WTC11 (cell line): ENCODE data around the gene WDR1. TPM values are rescaled to one million over a fixed set of nuclear protein-coding genes. Genes with fewer than 3 reads are reported as not detected.

Source experiments
- ATAC-seq: fragments of 200-7000 bp; cut with Tn5 transposase; 2 replicates; pipeline ENCODE4 v1.10.0; 2021; ENCODE audit warnings: mild to moderate bottlenecking, moderate library complexity
- CTCF ChIA-PET: fragments of 300-600 bp; sonication (Branson Sonifier 250); formaldehyde crosslinking; loops from one replicate; lab custom pipeline; 2021; ENCODE audit warnings: antibody characterized with exemption; lab: Charles Lee
- POLR2A ChIA-PET: fragments of 350-600 bp; sonication (Branson Sonifier 250); formaldehyde crosslinking; loops from one replicate; lab custom pipeline; 2021; ENCODE audit warnings: antibody characterized with exemption; lab: Charles Lee
- DNase-seq: peaks from one replicate; pipeline ENCODE4 v3.0.0; 2021; ENCODE audit warnings: low spot score
- H3K27ac Mint-ChIP-seq: 2 replicates; pipeline ENCODE4 v1.8.0; 2021; ENCODE audit warnings: mixed read lengths
- H3K27me3 Mint-ChIP-seq: 2 replicates; pipeline ENCODE4 v1.8.0; 2021; ENCODE audit warnings: low read depth, mild to moderate bottlenecking, moderate library complexity, mixed read lengths
- H3K36me3 Mint-ChIP-seq: 2 replicates; pipeline ENCODE4 v1.8.0; 2021; ENCODE audit warnings: mixed read lengths
- H3K4me1 Mint-ChIP-seq: 2 replicates; pipeline ENCODE4 v1.8.0; 2022; ENCODE audit warnings: mixed read lengths
- H3K4me3 Mint-ChIP-seq: 2 replicates; pipeline ENCODE4 v1.8.0; 2021; ENCODE audit warnings: mild to moderate bottlenecking, moderate library complexity, mixed read lengths
- H3K9me3 Mint-ChIP-seq: 2 replicates; pipeline ENCODE4 v1.8.0; 2021; ENCODE audit warnings: mixed read lengths
- ETV6 ChIP-seq: sonication (generic); formaldehyde crosslinking; IDR thresholded peaks from 2 replicates; pipeline ENCODE4 v1.8.1; 2022; ENCODE audit warnings: mild to moderate bottlenecking, missing genetic modification reagents
- FOXP1 ChIP-seq: sonication (generic); formaldehyde crosslinking; IDR thresholded peaks from 2 replicates; pipeline ENCODE4 v1.8.0; 2022; ENCODE audit warnings: missing genetic modification reagents, mild to moderate bottlenecking, moderate library complexity, borderline replicate concordance
- GABPB1 ChIP-seq: sonication (generic); formaldehyde crosslinking; IDR thresholded peaks from 2 replicates; pipeline ENCODE4 v1.8.1; 2023; ENCODE audit warnings: mild to moderate bottlenecking, missing genetic modification reagents
- GRHL2 ChIP-seq: fragments of 250-450 bp; sonication (Bioruptor Pico); IDR thresholded peaks from 2 replicates; pipeline ENCODE4 v1.8.0; 2022; ENCODE audit warnings: mild to moderate bottlenecking, moderate library complexity; ENCODE audit not compliant: insufficient replicate concordance, severe bottlenecking
- MYBL2 ChIP-seq: sonication (generic); formaldehyde crosslinking; IDR thresholded peaks from 2 replicates; pipeline ENCODE4 v1.8.1; 2023; ENCODE audit warnings: mild to moderate bottlenecking, moderate library complexity, missing genetic modification reagents
- NFE2L1 ChIP-seq: sonication (generic); formaldehyde crosslinking; IDR thresholded peaks from 2 replicates; pipeline ENCODE4 v1.8.1; 2023; ENCODE audit warnings: missing genetic modification reagents
- NR2C2 ChIP-seq: sonication (generic); formaldehyde crosslinking; IDR thresholded peaks from 2 replicates; pipeline ENCODE4 v1.8.0; 2022; ENCODE audit warnings: mild to moderate bottlenecking, missing genetic modification reagents
- NR3C1 ChIP-seq: sonication (generic); formaldehyde crosslinking; conservative IDR thresholded peaks from 2 replicates; pipeline ENCODE4 v1.8.1; 2023; ENCODE audit warnings: low read depth, mild to moderate bottlenecking, missing genetic modification reagents
- RELA ChIP-seq: sonication (generic); formaldehyde crosslinking; IDR thresholded peaks from 2 replicates; pipeline ENCODE4 v1.8.1; 2022; ENCODE audit warnings: missing genetic modification reagents, mild to moderate bottlenecking, borderline replicate concordance
- RORB ChIP-seq: fragments of 250-450 bp; sonication (Bioruptor Pico); IDR thresholded peaks from 2 replicates; pipeline ENCODE4 v1.9.0; 2021; ENCODE audit warnings: mild to moderate bottlenecking
- ZNF232 ChIP-seq: sonication (generic); formaldehyde crosslinking; IDR thresholded peaks from 2 replicates; pipeline ENCODE4 v1.8.0; 2022; ENCODE audit warnings: mild to moderate bottlenecking, missing genetic modification reagents
- ZNF423 ChIP-seq: fragments of 250-450 bp; sonication (Bioruptor Pico); IDR thresholded peaks from 2 replicates; pipeline ENCODE4 v2.1.2; 2022; ENCODE audit warnings: mild to moderate bottlenecking, moderate library complexity
- total RNA-seq: library from RNA; stranded (reverse); gene quantifications from 3 replicates; pipeline ENCODE4 v1.2.3, GENCODE V29; 2021
- TF ChIP-seq, protein P1 (sequence below): sonication (generic); formaldehyde crosslinking; IDR thresholded peaks from 2 replicates; pipeline ENCODE4 v1.8.1; 2023; ENCODE audit warnings: mild to moderate bottlenecking, missing genetic modification reagents, moderate library complexity
- TF ChIP-seq, protein P2 (sequence below): sonication (generic); formaldehyde crosslinking; IDR thresholded peaks from 2 replicates; pipeline ENCODE4 v1.8.0; 2022; ENCODE audit warnings: mild to moderate bottlenecking, missing genetic modification reagents
- TF ChIP-seq, protein P3 (sequence below): fragments of 250-450 bp; sonication (Bioruptor Pico); IDR thresholded peaks from 2 replicates; pipeline ENCODE4 v1.9.0; 2021; ENCODE audit warnings: mild to moderate bottlenecking
- TF ChIP-seq, protein P4 (sequence below): sonication (generic); formaldehyde crosslinking; IDR thresholded peaks from 2 replicates; pipeline ENCODE4 v1.8.0; 2022; ENCODE audit warnings: mild to moderate bottlenecking, missing genetic modification reagents
- TF ChIP-seq, protein P5 (sequence below): sonication (generic); formaldehyde crosslinking; IDR thresholded peaks from 2 replicates; pipeline ENCODE4 v1.8.1; 2022; ENCODE audit warnings: low read depth, mild to moderate bottlenecking, moderate library complexity, missing genetic modification reagents, borderline replicate concordance
- TF ChIP-seq, protein P6 (sequence below): sonication (generic); formaldehyde crosslinking; IDR thresholded peaks from 2 replicates; pipeline ENCODE4 v1.8.0; 2022; ENCODE audit warnings: missing genetic modification reagents
- TF ChIP-seq, protein P7 (sequence below): sonication (generic); formaldehyde crosslinking; conservative IDR thresholded peaks from 2 replicates; pipeline ENCODE4 v1.8.1; 2023; ENCODE audit warnings: mild to moderate bottlenecking, low read depth, missing genetic modification reagents, moderate library complexity

Gene WDR1
- total RNA-seq, 1 experiment from 2014 or later = 288 TPM

DNA sequence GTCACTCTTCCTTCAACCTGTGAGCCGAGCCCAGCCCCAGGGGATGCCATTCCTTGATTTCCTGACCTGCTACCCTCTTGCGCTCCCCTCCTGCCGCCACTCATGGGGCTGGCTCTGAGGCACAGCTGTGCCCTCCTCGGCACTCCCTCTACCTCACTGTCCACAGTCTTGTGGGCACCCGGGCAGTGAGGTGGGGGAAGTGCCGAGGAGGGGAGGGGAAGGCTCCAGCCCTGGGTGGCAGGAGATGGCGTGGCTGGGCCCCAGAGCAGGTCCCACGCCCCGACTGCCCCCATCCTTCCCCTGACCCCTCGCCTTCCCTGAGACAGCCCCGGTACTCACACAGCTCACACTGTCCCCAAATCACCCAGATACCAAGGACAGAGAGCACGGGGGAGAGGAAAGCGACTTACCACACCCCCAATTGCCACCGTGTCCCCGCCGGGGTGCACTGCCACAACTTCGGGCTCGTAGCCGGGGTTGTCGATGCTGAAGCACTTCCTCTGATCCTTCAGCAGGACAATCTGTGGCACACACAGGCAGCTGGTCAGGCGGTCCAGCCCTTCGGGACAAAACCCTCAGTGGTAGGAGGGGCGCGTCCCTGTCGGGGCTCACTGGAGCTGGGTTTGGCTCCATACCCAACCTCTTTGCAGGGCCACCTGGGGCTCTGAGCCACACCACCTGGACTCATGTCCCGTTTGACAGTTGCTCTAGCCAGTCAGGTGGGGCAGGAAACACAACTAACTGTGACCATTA, 37.9 kb downstream of the WDR1 start:
- no peaks in the 10 kb centered on the region for H3K27me3 Mint-ChIP-seq
- H3K9me3 Mint-ChIP-seq = no peaks in the 10 kb centered on the region
- TF ChIP-seq GABPB1 (CRISPR knock-in tag) (no peak), NFE2L1 (CRISPR knock-in tag) (no peak), MYBL2 (CRISPR knock-in tag) (no peak), NR2C2 (CRISPR knock-in tag) (no peak), NR3C1 (no peak), ETV6 (no peak), ZNF423 (CRISPR knock-in tag) (no peak), RORB (no peak), ZNF232 (no peak), GRHL2 (no peak), FOXP1 (CRISPR knock-in tag) (no peak), RELA (CRISPR knock-in tag) (no peak)
- TF ChIP-seq, protein P1, sequence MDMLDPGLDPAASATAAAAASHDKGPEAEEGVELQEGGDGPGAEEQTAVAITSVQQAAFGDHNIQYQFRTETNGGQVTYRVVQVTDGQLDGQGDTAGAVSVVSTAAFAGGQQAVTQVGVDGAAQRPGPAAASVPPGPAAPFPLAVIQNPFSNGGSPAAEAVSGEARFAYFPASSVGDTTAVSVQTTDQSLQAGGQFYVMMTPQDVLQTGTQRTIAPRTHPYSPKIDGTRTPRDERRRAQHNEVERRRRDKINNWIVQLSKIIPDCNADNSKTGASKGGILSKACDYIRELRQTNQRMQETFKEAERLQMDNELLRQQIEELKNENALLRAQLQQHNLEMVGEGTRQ (CRISPR knock-in tag) = no peak
- TF ChIP-seq, protein P2, sequence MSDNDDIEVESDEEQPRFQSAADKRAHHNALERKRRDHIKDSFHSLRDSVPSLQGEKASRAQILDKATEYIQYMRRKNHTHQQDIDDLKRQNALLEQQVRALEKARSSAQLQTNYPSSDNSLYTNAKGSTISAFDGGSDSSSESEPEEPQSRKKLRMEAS = no peak
- TF ChIP-seq, protein P3, sequence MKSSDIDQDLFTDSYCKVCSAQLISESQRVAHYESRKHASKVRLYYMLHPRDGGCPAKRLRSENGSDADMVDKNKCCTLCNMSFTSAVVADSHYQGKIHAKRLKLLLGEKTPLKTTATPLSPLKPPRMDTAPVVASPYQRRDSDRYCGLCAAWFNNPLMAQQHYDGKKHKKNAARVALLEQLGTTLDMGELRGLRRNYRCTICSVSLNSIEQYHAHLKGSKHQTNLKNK (CRISPR knock-in tag) = no peak
- TF ChIP-seq, protein P4, sequence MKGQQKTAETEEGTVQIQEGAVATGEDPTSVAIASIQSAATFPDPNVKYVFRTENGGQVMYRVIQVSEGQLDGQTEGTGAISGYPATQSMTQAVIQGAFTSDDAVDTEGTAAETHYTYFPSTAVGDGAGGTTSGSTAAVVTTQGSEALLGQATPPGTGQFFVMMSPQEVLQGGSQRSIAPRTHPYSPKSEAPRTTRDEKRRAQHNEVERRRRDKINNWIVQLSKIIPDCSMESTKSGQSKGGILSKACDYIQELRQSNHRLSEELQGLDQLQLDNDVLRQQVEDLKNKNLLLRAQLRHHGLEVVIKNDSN = no peak
- TF ChIP-seq, protein P5, sequence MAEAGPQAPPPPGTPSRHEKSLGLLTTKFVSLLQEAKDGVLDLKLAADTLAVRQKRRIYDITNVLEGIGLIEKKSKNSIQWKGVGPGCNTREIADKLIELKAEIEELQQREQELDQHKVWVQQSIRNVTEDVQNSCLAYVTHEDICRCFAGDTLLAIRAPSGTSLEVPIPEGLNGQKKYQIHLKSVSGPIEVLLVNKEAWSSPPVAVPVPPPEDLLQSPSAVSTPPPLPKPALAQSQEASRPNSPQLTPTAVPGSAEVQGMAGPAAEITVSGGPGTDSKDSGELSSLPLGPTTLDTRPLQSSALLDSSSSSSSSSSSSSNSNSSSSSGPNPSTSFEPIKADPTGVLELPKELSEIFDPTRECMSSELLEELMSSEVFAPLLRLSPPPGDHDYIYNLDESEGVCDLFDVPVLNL (CRISPR knock-in tag) = no peak
- TF ChIP-seq, protein P6, sequence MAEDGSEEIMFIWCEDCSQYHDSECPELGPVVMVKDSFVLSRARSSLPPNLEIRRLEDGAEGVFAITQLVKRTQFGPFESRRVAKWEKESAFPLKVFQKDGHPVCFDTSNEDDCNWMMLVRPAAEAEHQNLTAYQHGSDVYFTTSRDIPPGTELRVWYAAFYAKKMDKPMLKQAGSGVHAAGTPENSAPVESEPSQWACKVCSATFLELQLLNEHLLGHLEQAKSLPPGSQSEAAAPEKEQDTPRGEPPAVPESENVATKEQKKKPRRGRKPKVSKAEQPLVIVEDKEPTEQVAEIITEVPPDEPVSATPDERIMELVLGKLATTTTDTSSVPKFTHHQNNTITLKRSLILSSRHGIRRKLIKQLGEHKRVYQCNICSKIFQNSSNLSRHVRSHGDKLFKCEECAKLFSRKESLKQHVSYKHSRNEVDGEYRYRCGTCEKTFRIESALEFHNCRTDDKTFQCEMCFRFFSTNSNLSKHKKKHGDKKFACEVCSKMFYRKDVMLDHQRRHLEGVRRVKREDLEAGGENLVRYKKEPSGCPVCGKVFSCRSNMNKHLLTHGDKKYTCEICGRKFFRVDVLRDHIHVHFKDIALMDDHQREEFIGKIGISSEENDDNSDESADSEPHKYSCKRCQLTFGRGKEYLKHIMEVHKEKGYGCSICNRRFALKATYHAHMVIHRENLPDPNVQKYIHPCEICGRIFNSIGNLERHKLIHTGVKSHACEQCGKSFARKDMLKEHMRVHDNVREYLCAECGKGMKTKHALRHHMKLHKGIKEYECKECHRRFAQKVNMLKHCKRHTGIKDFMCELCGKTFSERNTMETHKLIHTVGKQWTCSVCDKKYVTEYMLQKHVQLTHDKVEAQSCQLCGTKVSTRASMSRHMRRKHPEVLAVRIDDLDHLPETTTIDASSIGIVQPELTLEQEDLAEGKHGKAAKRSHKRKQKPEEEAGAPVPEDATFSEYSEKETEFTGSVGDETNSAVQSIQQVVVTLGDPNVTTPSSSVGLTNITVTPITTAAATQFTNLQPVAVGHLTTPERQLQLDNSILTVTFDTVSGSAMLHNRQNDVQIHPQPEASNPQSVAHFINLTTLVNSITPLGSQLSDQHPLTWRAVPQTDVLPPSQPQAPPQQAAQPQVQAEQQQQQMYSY (CRISPR knock-in tag) = no peak
- TF ChIP-seq, protein P7, sequence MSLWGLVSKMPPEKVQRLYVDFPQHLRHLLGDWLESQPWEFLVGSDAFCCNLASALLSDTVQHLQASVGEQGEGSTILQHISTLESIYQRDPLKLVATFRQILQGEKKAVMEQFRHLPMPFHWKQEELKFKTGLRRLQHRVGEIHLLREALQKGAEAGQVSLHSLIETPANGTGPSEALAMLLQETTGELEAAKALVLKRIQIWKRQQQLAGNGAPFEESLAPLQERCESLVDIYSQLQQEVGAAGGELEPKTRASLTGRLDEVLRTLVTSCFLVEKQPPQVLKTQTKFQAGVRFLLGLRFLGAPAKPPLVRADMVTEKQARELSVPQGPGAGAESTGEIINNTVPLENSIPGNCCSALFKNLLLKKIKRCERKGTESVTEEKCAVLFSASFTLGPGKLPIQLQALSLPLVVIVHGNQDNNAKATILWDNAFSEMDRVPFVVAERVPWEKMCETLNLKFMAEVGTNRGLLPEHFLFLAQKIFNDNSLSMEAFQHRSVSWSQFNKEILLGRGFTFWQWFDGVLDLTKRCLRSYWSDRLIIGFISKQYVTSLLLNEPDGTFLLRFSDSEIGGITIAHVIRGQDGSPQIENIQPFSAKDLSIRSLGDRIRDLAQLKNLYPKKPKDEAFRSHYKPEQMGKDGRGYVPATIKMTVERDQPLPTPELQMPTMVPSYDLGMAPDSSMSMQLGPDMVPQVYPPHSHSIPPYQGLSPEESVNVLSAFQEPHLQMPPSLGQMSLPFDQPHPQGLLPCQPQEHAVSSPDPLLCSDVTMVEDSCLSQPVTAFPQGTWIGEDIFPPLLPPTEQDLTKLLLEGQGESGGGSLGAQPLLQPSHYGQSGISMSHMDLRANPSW = no peak
- no peaks in the 10 kb centered on the region for H3K4me1 Mint-ChIP-seq
- ChIA-PET POLR2A (no interaction called here), CTCF (interaction anchor here (1.1 kb wide), 1 partner anchor 10 kb away, joined by 3 read pairs; no protein-coding TSS in a partner anchor)
- H3K27ac Mint-ChIP-seq = no peak overlapping the region
- no peak overlapping the region for H3K4me3 Mint-ChIP-seq
- ATAC-seq (no peak), DNase-seq (peak; percentile 3)
- peaks cover 81% of the 10 kb centered on the region for H3K36me3 Mint-ChIP-seq
